Loucy (cell line): ENCODE measurements around the gene SUFU.

ENCODE experiments used
- H2AFZ ChIP-seq: fragments of 200-600 bp; sonication (generic); 2 replicates; pipeline ENCODE4 v1.6.0; 2016; ENCODE audit warnings: antibody characterized with exemption, mild to moderate bottlenecking, low read length, moderate library complexity
- H3F3A ChIP-seq: fragments of 200-600 bp; 2 replicates; pipeline ENCODE4 v1.6.0; 2016; ENCODE audit warnings: antibody characterized with exemption, low read depth, mild to moderate bottlenecking
- H3K27me3 ChIP-seq: fragments of 200-600 bp; sonication (generic); 2 replicates; pipeline ENCODE4 v1.6.1; 2014; ENCODE audit warnings: low read length, mild to moderate bottlenecking; ENCODE audit not compliant: insufficient read depth, poor library complexity, severe bottlenecking
- H3K36me3 ChIP-seq: fragments of 200-600 bp; sonication (generic); 2 replicates; pipeline ENCODE4 v1.6.1; 2016; ENCODE audit warnings: low read length; ENCODE audit not compliant: insufficient read depth
- H3K4me1 ChIP-seq: fragments of 200-600 bp; sonication (generic); 2 replicates; pipeline ENCODE4 v1.5.1; 2014; ENCODE audit warnings: low read length, mild to moderate bottlenecking; ENCODE audit not compliant: insufficient read depth, poor library complexity, severe bottlenecking
- H3K4me2 ChIP-seq: fragments of 200-600 bp; sonication (generic); 2 replicates; pipeline ENCODE4 v1.6.0; 2014; ENCODE audit warnings: antibody characterized with exemption, low read length, low read depth, mild to moderate bottlenecking; ENCODE audit not compliant: poor library complexity, severe bottlenecking
- H3K4me3 ChIP-seq: fragments of 200-600 bp; sonication (generic); 2 replicates; pipeline ENCODE4 v1.5.1; 2014; ENCODE audit warnings: low read length, mild to moderate bottlenecking, mixed read lengths; ENCODE audit not compliant: poor library complexity, severe bottlenecking
- H3K79me2 ChIP-seq: fragments of 200-600 bp; sonication (generic); 2 replicates; pipeline ENCODE4 v1.6.1; 2014; ENCODE audit warnings: low read length; ENCODE audit not compliant: insufficient read depth
- H3K9ac ChIP-seq: fragments of 200-600 bp; sonication (generic); 2 replicates; pipeline ENCODE4 v1.6.0; 2014; ENCODE audit warnings: mild to moderate bottlenecking, low read depth, low read length, moderate library complexity; ENCODE audit not compliant: poor library complexity, severe bottlenecking
- H3K9me2 ChIP-seq: fragments of 200-600 bp; sonication (generic); replicated peaks from 2 replicates; pipeline ENCODE4 v1.6.1; 2016; ENCODE audit warnings: low read depth, low read length, mixed read lengths
- H3K9me3 ChIP-seq: fragments of 200-600 bp; sonication (generic); 2 replicates; pipeline ENCODE4 v1.6.1; 2014; ENCODE audit warnings: mild to moderate bottlenecking, antibody characterized with exemption, low read length, low read depth; ENCODE audit not compliant: insufficient read depth
- H4K20me1 ChIP-seq: fragments of 200-600 bp; sonication (generic); 2 replicates; pipeline ENCODE4 v1.6.0; 2014; ENCODE audit warnings: antibody characterized with exemption, low read length, mild to moderate bottlenecking; ENCODE audit not compliant: insufficient read depth, poor library complexity, severe bottlenecking
- CTCF ChIP-seq: fragments of 200-600 bp; sonication (generic); conservative IDR thresholded peaks from 2 replicates; pipeline ENCODE4 v1.5.1; 2014; ENCODE audit warnings: mild to moderate bottlenecking, antibody characterized with exemption, low read length
- EZH2phosphoT487 ChIP-seq: fragments of 200-600 bp; IDR thresholded peaks from 2 replicates; pipeline ENCODE4 v1.6.1; 2018; ENCODE audit warnings: antibody characterized with exemption, mild to moderate bottlenecking, moderate library complexity, borderline replicate concordance

The SUFU gene

GRCh38 chr10:102682981-102683380 is 179.2 kb downstream of the SUFU start:
- Histone ChIP-seq H3K9me3 (no peaks in the 10 kb centered on the region), H3K79me2 (no peaks in the 10 kb centered on the region), H3K9me2 (no peaks in the 10 kb centered on the region), H4K20me1 (no peaks in the 10 kb centered on the region), H3K27me3 (no peaks in the 10 kb centered on the region), H3F3A (no peaks in the 10 kb centered on the region), H2AFZ (no peak overlapping the region), H3K4me3 (no peak overlapping the region), H3K4me1 (peaks cover 10% of the 10 kb centered on the region), H3K36me3 (peaks cover 8% of the 10 kb centered on the region; the same call in 1 of the 2 replicates), H3K9ac (no peak overlapping the region), H3K4me2 (no peak overlapping the region)
- TF ChIP-seq CTCF (no peak), EZH2phosphoT487 (no peak)
